Loucy (cell line): ENCODE data around the gene POC1A.

Experiments used
- EZH2phosphoT487 ChIP-seq: fragments of 200-600 bp; IDR thresholded peaks from 2 replicates; pipeline ENCODE4 v1.6.1; 2018; ENCODE audit warnings: antibody characterized with exemption, mild to moderate bottlenecking, moderate library complexity, borderline replicate concordance
- TF ChIP-seq, protein P1 (sequence below): fragments of 200-600 bp; sonication (generic); conservative IDR thresholded peaks from 2 replicates; pipeline ENCODE4 v1.5.1; 2014; ENCODE audit warnings: mild to moderate bottlenecking, antibody characterized with exemption, low read length

DNA sequence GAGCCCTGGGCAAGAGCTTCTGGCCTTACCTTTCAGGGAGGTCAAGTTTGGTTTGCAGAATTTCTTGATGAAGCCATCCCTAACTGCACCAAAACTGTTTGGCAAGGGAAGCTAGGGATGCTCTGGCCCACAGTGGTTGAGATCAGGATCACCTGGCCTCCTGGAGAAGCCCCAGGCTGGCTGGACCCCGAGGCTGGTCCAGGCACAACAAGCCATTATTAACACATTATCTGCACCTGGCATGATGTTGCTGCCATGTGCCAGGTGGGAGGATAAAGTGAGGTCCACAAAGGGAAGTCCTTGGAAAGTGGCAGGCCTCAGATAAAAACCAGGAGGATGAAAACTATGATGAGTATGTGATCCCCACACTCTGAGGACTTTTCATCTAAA is 62.0 kb downstream of the POC1A start:
- TF ChIP-seq, protein P1, sequence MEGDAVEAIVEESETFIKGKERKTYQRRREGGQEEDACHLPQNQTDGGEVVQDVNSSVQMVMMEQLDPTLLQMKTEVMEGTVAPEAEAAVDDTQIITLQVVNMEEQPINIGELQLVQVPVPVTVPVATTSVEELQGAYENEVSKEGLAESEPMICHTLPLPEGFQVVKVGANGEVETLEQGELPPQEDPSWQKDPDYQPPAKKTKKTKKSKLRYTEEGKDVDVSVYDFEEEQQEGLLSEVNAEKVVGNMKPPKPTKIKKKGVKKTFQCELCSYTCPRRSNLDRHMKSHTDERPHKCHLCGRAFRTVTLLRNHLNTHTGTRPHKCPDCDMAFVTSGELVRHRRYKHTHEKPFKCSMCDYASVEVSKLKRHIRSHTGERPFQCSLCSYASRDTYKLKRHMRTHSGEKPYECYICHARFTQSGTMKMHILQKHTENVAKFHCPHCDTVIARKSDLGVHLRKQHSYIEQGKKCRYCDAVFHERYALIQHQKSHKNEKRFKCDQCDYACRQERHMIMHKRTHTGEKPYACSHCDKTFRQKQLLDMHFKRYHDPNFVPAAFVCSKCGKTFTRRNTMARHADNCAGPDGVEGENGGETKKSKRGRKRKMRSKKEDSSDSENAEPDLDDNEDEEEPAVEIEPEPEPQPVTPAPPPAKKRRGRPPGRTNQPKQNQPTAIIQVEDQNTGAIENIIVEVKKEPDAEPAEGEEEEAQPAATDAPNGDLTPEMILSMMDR = no peak
- no peak for TF ChIP-seq EZH2phosphoT487
